ENCODE measurements around the gene FCHSD2. TPM values are rescaled to one million over a fixed set of nuclear protein-coding genes. Genes with fewer than 3 reads are reported as not detected.

The FCHSD2 gene
- total RNA-seq, 1 donor: 34.0 TPM

DNA sequence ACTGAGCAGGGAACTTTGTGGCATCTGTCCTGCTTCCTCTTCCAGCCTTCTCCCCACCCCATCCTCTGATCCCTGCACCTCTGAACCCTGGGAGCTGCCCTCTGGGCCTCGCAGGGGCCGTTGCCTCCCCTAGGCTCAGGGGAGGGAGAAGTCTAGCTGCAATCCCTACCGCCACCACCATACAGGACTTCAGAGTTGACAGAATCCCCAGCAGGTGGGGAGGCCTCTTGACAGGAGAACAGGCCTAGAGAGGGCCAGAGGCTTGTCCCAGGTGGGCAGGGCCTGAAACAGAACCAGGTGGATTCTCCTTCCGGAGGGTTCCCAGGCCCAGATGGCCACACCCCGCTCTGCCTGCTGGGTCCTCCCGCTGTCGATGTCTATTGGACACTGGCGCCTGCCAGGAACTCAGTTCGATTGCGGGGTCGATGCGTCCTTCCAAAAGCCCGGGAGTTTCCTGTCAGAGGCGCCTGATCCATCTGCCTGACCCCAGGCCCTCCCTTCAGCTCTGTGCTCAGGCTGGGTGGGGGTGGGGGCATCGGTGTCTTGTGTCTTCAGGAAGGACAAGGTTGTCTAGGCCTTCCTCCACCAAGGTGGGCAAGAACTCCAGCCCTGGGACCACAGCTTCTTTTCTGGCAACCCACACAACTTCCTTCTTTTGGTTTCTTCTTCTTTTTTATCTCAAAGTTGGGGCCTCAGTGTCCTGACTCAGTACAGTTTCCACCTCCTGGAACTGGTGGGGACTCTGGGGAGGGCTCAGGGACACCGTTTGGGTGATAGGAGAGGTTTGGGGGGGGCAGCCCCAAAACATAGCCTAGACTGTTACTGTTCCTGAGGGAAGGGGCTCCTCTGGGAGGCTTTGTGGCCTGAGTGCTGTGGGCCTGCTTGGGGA lies 354.7 kb downstream of the FCHSD2 start:
- no peak overlapping the region for H3K27ac ChIP-seq (ENCODE audit: low read depth, low read length)
- H3K9me3 ChIP-seq (ENCODE audit: low read depth, low read length): no peaks in the 10 kb centered on the region
- no peak overlapping the region for H2AFZ ChIP-seq (ENCODE audit: low read length)
- no peaks in the 10 kb centered on the region for H3K27me3 ChIP-seq (ENCODE audit: insufficient read depth, low read length)
- peaks cover 17% of the 10 kb centered on the region for H3K4me1 ChIP-seq (ENCODE audit: insufficient read depth, low read length)
- H3K79me2 ChIP-seq (ENCODE audit: insufficient read depth, low read length): no peaks in the 10 kb centered on the region
- no peak overlapping the region for H3K4me2 ChIP-seq (ENCODE audit: insufficient read depth, low read length)
- H3K36me3 ChIP-seq (ENCODE audit: insufficient read depth, low read length): no peaks in the 10 kb centered on the region
- H4K20me1 ChIP-seq (ENCODE audit: insufficient read depth, low read length): no peaks in the 10 kb centered on the region
- no peak overlapping the region for H3K4me3 ChIP-seq (ENCODE audit: insufficient read depth, low read length)
- no peak for TF ChIP-seq CTCF (IDR thresholded peaks at IDR 0.05; ENCODE audit: extremely low read depth, low read depth, low read length)
- DNase-seq (ENCODE audit: insufficient read length, low spot score, missing footprints): peak; percentile 76

Small RNA genes lying within 50 kb of the gene (small RNA-seq; reads per million reads assigned to genes)
- gene RNU6-672P: not detected

Other genes starting within 250 kb of the FCHSD2 start
- 0.36 and 0.59 TPM in 2 replicates for gene P2RY2, start 76.0 kb upstream of the FCHSD2 start, total RNA-seq
- gene P2RY6, start 130.0 kb upstream of the FCHSD2 start, total RNA-seq: 0.72 and 1.8 TPM in 2 replicates
- 50.1 and 67.0 TPM in 2 replicates for gene ARHGEF17, start 166.0 kb upstream of the FCHSD2 start, total RNA-seq
- gene RELT, start 234.1 kb upstream of the FCHSD2 start, total RNA-seq: 2.9 and 4.0 TPM in 2 replicates